Measurements from ENCODE around the gene KCNQ2.

DNA sequence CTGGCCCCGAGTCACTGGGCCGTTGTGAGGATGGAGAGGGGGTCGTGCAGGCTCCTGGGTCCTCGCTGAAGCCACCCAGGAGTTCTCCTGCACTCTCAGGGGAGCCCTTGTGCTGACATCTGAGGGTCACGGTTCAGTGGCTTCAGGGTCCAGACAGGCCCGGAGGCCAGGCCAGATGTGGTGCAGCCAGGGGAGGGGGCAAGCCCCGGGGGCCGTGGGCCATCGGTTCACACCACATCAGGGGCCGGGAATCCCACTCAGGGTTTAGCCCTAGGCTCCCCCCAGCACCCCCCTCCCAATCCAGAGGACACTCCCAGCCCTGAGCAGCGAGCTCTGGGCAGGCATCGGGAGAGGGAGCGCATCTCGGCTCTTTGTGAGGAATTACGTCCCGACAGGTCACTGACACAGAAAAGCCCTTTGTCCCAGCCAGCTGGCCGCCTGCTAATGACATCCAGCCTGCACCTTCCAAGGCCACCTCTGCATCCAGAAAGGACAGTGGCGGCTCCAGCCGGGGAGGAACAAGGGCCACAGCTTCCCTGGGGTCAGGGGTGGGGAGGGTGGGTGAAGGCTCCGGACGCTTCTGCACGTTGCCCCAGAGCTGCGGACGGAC is 104.9 kb downstream of the KCNQ2 start:
- TF ChIP-seq OSR1 (CRISPR knock-in tag; IDR thresholded peaks at IDR 0.05), result no peak
- TF ChIP-seq CSDC2 (CRISPR knock-in tag; IDR thresholded peaks at IDR 0.05), result no peak
- no peak for TF ChIP-seq ARNTL (CRISPR knock-in tag; IDR thresholded peaks at IDR 0.05; ENCODE audit: borderline replicate concordance, low read depth)
- TF ChIP-seq CREB5 (CRISPR knock-in tag; IDR thresholded peaks at IDR 0.05; ENCODE audit: low read depth), result no peak
- no peak for TF ChIP-seq RARB (CRISPR knock-in tag; IDR thresholded peaks at IDR 0.05)

Data from SK-N-SH treated with all-trans-retinoic acid at 6 μM for 48 hours (cell line).